HL-60/S4 treated with phorbol 12-myristate 13-acetate at 8.2 ng/mL for 4 days and 3 days (cell line): Measurements from ENCODE around the gene NEDD4L.

Experiments
- in situ Hi-C: fragments of 300-500 bp; cut with MboI; formaldehyde crosslinking; loops from 2 replicates; pipeline ENCODE4 v1.15.0; 2022; ENCODE audit warnings: low sequenced_read_pairs

The NEDD4L gene

DNA sequence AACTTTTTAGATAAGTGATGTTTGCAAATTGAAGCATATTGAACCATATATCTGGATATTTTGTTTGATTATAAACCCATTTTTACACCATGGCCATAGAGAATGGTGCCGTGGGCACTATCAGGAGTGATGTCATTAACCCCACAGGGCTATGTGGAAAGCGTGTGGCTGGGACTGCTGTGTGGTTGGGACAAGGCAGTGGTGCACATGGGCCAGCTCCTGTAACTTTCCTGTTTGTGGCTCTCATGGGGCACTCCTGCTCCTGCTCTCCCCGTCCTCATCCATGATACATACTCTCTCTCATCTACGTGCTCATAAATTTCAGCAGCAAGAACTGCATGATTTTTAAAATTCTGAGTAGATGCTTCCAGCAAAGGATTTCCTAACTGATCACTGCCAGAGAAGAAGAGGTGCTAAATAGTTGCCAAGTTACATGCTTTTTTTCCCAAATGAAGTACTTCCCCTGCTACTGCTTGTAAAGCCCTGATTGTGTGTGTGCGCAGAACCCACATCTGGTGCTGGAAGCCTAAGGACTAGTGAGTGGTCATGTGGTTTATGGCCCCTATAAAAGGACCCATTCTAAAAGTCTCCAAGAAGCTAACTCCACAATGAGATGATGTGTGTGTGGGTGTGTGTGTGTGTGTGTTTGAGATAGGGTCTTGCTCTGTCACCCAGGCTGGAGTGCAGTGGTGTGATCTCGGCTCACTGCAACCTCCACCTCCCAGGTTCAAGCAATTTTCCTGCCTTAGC is 240.8 kb downstream of the NEDD4L start:
- in situ Hi-C loops, result no loop called here

DNA sequence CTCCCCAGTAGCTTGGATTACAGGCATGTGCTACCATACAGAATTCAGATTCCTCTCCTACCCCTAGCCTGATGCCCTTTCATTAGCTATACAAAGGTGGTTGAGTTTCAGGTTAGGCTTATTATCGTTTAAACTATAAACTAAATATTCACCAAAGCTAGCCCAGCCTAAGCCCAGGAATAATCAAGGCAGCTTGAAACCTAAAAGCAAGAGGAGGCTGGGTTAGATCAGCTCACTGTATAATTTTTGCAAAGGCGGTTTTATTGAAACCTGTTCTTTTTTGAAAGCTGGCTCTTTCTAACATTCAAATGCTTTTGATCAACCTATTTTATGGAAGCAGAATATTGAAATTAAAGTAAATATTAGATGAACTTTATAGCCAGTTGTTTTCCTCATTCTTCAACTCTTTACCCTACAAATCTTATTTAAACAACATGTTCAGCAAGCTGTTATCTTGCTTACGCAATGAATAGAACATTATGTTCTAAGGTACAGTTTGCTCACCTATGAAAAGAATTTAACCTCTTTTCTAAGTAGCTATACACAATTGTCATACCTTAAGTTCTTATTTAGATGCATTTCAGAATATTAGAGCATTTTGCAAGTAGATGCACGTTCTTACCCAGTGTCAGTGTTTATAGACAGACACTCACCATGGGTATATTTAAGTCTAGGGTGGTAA is 241.6 kb downstream of the NEDD4L start:
- in situ Hi-C loops, result no loop called here

DNA sequence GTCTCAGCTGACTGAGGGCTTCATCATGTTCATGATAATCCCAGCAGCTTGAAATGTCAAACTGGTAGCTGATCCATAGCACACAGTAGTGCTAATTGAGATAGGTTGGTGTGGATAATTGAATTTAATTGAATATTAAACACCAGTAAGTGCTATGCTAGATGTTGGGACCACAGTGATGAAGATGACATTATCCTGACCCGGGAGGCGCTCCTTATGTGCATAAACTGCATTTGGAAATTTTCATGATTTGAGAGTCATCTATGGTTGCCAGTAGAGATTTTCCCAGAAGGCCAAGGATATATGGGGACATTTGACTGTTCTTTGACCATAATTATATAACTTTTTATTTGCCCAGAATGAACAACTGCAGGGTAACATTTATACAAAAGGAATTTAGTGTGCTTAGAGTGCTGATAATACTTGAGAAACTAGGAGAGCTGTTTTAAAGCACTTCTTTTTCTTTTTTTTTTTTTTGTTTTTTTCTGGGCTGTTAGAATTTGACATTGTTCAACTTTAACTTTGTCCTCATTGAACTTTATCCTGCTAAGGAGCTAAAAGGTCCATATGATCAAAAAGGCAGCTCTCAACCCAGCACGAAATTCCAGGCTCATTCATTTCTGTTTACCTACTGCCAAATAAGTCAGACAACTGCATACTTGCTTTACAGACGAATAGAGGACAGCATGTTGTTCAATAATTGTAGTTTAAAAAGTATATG is 242.8 kb downstream of the NEDD4L start:
- in situ Hi-C loops, result no loop called here

DNA sequence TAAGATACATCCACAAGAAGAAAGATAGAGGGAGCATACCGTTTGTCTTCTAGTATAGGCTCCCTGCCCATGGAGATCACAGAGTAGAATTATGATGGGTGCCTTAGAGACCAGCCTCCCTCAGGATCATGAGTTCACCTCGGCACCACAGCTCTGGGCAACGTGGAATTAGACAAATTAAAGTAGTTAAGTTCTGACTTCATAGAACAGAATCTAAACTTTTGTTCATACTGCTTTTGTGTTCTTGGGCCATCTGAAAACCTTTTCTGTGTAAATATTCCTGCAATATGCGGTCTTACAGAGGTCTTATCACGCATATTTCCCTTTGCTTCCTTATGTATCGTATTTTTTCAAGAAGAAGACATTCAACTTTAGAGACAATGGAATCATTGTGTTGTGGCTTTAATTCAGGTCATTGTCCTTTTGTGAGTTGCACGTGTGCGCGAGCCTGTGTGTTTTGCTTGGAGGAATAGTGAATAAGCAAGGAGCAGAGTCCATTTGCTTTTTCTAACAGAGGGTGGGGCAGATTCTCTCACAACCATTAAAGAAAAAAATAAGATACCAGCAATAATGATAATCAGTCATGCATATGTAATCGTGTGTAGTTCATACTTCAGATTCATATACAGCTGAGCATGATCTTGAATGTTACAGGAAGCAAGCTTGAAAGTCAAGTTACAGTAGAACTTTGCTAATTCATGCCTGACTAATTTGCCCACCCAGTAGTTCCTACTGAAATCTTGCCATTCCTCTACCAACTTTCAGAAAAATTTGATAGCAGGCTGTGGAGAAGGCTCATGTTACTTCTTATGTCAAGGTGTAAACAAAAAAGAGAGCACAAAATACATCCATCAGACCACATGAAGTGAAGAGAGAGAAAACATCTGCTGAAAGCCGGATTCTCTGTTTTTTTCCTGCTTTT is 243.6 kb downstream of the NEDD4L start:
- in situ Hi-C loops, result no loop called here

DNA sequence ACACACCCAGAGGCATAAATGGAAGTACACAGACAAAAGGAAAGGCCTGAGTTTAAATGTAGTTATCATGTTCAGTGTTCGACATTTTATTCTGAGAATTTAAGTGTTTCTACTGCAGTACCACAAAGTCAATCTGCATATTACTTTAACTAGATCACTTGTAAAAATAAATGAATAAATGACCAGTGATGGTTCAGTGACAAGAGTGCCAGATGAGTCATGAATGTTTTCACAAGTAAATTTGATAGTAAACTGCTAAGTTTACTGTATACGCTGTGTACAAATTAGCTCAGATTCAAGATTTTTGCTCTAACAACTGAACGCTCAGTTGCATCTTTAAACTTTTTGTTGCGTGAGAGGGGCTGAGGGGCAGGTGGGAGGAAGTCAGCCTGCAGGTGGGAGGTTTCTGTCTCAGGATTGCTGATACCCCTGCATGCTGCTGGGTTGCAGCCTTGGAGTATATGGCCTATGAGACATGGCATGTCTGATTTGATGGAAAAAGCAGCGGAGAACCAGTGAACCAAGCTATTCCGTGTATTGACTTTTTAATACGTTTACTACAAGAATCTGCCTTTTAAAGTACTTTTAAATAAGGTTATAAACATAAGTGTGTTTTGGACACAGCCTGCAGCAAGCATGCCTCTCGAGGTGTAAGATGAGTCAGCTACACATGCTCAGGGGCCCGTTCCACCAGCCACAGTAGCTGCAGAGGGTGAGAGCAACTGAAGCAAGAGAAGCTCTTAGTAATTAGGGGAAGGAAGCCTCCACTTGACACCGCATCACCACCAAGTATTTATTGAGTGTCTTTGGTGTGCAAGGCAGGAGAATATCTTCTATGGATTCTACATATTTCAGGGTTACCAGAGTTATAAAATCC is 245.1 kb downstream of the NEDD4L start:
- in situ Hi-C loops, result no loop called here

DNA sequence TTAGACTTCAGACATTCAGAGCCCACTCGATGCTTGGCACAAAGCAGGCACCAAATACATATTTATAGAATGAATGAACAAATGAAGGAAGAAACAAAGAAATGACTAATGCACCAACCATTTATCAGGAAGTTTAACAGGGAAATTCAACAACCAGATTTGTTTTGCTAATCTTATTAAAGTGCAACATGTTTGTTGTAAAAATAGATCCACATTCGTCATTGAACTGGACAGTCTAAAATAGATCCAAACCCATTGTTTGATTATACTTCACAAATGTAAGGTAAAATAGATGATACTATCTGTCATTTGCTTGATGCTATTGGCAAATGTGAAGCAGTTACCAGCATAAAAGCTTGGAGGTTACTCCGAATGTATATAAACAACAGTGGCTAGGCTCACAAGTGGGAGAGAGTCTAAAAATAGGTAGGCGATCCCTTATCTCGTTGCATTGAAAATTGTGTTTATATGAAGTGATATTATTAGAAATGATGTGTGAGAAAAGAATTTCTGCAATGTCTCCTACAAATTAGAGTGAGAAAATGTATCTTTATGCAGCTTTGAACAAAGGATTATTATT is 246.2 kb downstream of the NEDD4L start:
- in situ Hi-C loops, result no loop called here

DNA sequence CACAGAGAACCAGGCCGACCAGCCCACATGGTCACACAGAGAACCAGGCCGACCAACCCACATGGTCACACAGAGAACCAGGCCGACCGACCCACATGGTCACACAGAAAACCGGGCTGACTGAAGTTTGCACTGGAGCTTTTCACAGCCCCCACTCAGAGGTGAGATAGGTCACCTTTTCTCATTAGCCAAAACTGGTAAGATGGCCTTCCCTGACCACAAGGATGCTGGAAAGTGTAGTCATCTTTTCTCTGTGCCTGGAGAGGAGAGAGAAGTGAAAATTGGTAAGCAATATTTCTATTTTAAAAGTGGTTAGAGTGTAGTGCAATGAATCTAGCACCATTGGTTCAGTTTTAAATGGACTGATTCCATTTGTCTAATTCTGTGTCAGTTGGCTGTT is 247.1 kb downstream of the NEDD4L start:
- in situ Hi-C loops, result no loop called here

DNA sequence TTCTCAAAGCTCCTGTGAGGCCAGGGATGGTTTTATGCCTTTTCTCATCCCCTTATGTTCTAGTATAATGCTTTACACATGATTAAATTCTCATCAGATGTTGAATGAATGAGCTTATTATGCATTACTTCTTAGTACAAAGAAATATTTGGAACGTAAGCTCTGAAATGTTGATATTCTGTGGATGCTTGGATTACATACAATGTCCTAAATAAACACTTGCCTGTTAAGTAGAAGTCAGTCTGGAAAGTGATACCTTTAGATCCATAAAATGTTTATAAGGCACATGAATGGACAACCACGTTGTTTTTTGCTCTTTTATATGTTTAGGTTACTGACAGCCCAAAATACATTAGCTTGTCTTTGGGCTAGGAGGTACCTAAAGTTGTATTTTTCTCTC is 248.6 kb downstream of the NEDD4L start:
- in situ Hi-C loops, result no loop called here

DNA sequence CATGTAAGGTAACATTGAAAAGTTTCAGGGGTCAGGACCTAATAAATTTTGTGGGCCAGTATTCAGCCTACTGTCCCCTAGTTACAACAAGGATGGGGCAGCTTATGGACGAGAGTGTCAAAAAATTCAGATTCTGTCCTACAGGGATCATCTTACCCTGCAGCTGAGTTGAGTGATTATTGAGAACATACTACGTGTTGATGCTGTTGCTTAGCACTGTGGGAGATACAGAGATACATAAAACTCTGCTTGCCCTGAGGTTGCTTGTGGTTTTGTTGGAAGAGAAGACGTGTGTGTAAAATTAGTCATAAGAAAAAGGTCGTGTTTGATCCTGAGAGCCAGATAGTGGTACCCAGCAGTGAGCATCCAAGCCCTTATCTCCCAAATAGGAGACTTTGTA is 253.2 kb downstream of the NEDD4L start:
- in situ Hi-C loops, result no loop called here

DNA sequence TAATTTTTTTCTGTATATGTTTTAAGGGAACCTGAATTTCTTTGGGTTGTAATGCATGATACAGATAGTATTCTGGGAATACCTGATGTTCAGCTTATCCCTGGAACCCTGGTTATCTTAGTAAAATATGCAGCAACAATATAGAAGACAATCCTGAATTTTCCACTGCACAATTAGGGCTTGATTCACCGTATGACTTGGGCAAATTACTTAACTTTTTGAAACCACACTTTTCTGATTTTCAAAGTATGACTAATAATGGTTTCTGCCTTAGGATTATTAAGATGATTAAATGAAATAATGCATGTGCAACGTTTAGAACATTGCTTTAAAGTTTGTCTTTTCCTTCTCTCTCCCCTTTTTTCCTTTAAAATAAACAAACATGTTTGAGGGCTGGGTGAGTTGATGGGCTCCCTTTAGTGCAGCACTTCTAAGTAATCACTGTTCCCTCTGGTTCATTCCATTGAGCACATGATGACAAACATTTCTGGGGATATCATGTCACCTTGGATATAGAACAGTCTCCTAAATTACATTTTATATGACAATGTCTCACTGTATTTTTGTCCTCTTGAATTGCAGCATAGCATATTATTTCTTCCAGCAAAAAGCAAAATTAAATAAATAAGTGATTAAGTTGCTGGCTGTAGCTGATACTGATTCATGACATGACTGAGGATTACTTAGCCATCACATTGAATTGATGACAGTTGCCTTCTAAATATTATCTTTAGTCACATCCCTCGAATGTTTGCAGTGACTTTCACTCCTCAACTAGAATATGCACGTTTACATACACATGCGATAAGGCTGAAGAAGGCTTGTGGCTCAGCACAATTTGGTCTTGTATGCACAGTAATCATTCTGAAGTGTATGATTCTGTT is 254.5 kb downstream of the NEDD4L start:
- in situ Hi-C loops, result no loop called here

DNA sequence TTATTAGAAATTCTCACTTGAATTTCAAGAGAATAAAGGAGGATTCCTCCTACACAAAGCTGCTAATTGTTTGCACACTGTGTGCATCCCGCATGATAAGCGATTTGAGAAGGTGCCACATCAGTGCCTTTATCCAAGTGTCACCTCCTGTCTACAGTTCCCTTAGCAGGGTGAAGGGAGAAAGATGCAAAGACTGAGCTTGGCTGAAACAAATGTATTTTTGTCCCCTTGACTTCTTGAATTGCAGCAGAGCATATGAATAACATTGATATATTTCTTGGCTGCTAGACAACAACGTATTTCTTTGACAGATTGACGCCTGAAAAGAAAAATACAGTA is 255.1 kb downstream of the NEDD4L start:
- in situ Hi-C loops, result no loop called here

DNA sequence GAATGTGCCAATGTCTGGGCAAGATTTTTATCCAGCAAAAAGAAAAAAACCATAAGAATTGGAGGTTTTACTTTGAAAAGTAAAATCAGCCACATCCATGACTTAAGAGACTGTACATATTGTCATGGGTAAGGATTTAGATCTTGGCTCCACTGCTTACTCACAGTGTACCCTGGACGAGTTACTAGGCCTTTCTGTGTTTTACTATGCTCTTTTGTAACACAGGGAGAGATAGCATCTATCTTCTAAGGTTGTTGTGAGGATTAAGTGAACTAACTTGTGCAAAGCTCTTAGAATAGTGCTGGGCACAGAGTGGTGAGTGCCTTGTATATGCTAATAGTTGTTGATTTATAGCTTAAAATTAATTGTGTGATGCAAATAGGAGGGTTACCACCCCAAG is 255.9 kb downstream of the NEDD4L start:
- in situ Hi-C loops, result no loop called here

DNA sequence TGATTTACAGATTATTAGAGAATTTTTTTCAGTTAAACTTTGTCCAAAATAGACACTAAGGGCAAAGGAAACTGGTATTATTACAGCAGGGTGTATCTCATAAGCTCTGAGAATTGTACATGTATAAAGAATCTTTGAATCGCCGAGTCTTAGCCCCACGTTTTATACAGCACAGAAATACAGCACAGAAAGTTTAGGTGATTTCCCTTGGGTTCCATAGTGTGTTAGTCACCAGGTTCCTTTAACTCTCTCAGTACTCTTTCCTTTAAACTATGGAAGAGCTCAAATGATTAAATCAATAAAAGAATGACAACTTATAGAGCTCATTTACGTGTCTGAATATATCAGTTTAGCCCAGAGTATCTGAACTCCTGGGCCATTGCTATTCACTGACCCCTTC is 256.8 kb downstream of the NEDD4L start:
- in situ Hi-C loops, result no loop called here

DNA sequence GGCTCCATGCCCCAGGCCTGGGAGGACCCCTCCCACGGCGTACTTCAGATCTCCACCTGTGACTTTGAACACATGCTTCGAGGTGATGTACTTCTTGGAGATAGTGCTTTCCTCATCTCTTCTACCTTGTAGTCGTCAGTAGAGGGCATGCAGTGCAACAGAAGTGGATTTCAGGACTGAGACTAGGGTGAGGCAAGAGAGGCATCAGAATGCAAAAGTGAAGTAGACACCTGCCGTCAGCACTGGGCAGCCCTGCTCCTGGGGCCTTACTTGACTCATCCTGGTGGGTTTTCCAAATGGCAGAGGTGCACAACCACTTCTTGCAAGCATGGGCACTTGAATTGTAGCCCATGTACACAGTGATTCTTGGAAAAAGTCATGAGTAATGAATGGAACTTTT is 258.8 kb downstream of the NEDD4L start:
- in situ Hi-C loops, result no loop called here

DNA sequence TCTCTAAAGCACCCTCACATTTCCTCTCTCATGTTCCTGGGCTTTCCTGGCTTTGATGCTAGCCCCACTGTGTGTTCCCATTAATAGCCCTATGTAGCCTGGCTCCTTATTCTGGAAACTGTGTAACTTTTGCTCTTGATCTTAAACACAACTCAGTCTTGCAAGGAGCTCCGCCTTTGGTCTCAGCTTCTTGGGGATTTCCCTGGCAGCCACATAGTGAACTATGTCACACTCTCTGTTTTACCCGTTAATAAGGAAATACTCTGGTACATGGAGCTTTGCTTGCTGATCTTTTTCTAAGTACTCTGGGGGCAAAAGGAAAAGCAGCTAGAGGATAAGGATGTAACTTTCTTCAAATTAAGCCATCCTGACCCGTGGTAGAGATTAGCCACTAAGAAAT is 259.3 kb downstream of the NEDD4L start:
- in situ Hi-C loops, result no loop called here

DNA sequence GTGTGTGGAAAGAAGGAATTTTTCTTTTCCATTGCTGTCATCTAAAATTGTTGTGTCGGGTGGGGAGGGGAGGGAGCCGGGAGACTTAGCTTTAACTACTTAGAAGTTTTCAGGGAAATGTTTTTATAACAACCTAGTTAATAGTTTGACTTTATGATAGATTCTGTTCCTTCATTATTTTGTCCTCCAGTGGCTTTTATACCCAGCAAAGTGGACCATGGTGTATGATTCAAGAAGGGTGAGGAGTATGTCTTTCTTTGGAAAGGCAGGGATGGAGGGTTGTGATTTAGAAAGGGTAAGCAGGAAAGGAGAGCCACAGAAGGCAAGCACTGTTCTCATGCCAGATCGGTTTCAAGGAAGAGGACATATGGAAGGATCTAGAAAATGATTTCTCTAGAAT is 261.8 kb downstream of the NEDD4L start:
- in situ Hi-C loops, result no loop called here

DNA sequence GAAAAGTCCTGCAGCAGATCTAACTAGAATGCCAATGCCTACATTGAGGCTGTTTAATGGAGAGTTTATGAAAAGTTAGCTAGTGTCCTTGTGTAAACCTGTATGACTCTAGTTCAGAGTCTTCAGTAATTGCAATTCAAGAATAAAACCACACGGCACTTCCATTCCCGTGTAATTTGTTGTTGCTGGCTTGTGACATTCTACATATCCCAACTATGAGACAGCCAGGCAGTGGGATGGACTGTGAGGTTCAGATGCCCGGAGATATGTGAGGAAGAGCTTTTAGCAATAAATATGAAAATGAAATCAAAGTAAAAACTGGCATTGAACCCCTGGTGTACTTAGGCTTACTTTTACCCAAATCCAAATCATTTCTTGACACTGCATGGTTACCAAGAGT is 263.4 kb downstream of the NEDD4L start:
- in situ Hi-C loops, result no loop called here

DNA sequence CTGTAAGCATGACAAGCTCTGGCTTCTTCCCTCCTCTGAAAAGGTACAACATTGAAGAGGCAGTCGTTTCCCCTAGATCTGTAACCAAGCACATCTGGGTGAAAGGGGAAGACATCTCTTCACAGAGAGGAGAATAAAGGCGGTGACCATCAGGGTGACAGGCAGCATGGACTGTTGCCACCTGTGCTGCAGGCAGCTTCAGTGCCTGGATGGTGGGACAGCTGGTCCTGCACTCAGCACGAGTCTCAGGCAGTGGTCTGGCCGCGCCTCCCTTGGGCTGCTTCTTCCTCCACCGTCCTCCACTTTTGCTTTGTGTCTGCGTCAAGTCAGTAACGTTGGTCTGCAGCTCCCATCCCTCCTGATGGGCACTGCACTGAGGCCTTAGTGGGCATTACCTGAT is 264.4 kb downstream of the NEDD4L start:
- in situ Hi-C loops, result no loop called here

DNA sequence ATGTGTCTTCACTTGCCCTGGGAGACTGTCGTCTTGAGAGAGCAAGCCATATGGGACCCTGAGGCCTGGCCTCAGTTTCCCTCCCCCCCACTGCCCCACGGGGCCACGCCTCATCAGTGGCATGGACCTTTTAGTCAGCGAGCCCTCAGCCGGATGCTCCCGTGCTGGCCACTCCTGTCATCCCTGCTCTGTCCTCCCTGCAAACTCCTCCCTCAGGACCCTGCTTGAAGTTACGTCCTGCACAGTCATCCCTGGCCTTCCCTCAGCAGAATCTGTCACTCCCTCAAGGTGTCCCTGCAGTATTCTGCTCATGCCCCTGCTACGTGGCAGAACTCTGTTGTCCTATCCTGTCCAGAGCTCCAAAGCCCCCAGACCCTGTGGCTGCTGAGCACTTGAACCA is 265.1 kb downstream of the NEDD4L start:
- in situ Hi-C loops, result no loop called here
